NCI-H2196 (cell line): ENCODE data around the gene GNB5.
A peak's percentile ranks its signal among the peaks of the same experiment; 100 is the strongest.

Experiments used
- DNase-seq: peaks from one replicate; lab custom pipeline; 2025; ENCODE audit not compliant: unreplicated experiment; lab: John Stamatoyannopoulos, UW

GNB5 gene

GRCh38 chr15:52146776-52147175, 44.4 kb downstream of the GNB5 start:
- no peak for DNase-seq

GRCh38 chr15:52146261-52146660, 44.9 kb downstream of the GNB5 start:
- DNase-seq = no peak

- no peak for DNase-seq
Measured at GRCh38 chr15:52144656-52145178, 46.5 kb downstream of the GNB5 start.

- no peak for DNase-seq
Measured at GRCh38 chr15:52143873-52144272, 47.3 kb downstream of the GNB5 start.

- no peak for DNase-seq
Measured at GRCh38 chr15:52140646-52141045, 50.5 kb downstream of the GNB5 start.

- DNase-seq = peak; percentile 66
Measured at GRCh38 chr15:52139599-52140462, 51.4 kb downstream of the GNB5 start.

GRCh38 chr15:52137432-52138357, 53.5 kb downstream of the GNB5 start:
- DNase-seq = no peak

- no peak for DNase-seq
Measured at GRCh38 chr15:52136442-52136980, 54.7 kb downstream of the GNB5 start.

- no peak for DNase-seq
Measured at GRCh38 chr15:52134502-52135144, 56.6 kb downstream of the GNB5 start.

GRCh38 chr15:52133510-52134220, 57.5 kb downstream of the GNB5 start:
- no peak for DNase-seq

GRCh38 chr15:52132066-52132465, 59.1 kb downstream of the GNB5 start:
- DNase-seq = no peak

GRCh38 chr15:52128568-52128967, 62.6 kb downstream of the GNB5 start:
- DNase-seq = no peak

- DNase-seq = no peak
Measured at GRCh38 chr15:52124270-52124880, 66.8 kb downstream of the GNB5 start.

GRCh38 chr15:52121896-52122295, 69.3 kb downstream of the GNB5 start:
- no peak for DNase-seq

GRCh38 chr15:52121006-52121405, 70.2 kb downstream of the GNB5 start:
- DNase-seq = no peak

GRCh38 chr15:52120488-52120887, 70.7 kb downstream of the GNB5 start:
- no peak for DNase-seq

- no peak for DNase-seq
Measured at GRCh38 chr15:52118969-52119749, 72.0 kb downstream of the GNB5 start.

GRCh38 chr15:52117549-52117948, 73.6 kb downstream of the GNB5 start:
- DNase-seq = no peak
